NCI-H510A (cell line): ENCODE measurements around the gene ATMIN.

Experiments
- DNase-seq: peaks from one replicate; lab custom pipeline; 2025; lab: John Stamatoyannopoulos, UW

ATMIN gene

DNA sequence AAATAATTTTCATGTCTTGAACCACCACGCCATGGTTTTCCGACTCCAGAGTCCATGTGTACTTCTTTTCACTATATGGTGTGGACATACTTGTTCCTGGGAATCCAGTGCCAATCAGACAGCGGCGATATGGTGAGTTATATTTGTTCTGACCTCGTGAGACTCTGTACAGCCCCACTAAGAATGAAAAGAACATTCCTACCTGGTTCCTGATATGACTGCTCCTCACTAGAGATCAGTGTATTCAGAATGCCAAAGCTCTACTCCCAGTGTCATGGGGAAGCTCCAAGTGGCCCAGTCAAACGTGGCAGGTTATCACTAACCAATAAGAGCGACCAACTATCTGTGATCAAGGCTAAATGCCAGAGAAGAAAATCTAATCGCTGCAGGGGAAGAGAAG is 35.3 kb downstream of the ATMIN start:
- DNase-seq, result no peak

DNA sequence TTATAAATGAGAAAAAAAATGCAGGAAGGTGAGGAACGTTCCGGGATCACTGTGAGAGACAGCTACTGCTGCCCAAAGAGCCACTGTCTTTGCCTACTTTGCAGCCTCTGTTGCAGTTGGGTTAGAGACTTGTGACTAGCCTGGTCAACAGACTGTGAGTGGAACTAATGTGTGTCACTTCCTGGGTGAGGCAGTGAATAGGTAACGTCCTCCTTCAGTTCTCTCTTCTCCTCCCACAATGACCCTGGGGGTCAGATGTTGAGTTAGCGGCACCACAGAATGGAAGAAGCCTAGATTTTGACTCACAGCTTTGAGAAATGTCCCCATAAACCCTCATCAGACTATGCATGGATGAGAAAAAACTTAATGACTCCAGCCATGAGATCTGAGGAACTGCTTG is 36.2 kb downstream of the ATMIN start:
- DNase-seq, result no peak

DNA sequence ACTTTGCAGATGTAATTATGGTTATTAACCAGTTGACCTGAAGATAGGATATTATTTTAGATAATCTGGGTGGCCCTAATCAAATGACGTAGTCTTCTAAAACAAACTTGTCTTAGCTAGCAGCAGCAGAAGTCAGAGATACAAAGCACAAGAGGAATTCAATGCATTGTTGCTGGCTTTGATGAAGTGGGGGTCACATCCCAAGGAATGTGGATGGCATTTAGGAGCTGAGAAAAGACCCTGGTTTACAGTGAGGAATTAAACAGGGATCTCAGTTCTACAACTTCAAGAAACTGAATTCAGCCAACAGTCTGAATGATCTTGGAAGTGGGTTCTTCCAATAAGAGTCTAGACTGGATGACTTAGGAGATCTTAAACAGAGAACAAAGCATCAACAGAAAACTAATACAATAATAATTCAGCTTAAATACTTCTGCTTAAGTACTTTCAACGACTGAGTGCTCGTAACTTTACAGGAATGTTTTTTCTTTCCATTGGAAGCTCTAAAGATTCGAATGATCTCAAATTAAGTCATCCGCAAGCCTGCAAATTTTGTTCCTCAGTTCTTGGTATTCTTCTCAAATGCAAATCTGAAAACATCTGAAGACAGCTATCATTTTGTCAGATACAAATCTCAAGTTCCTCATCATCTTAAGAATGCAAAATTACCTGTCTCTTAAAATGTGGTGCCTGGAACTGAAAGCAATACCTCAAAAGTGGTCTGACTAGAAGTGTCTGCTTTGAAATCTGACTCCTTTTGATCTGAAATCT is 38.1 kb downstream of the ATMIN start:
- DNase-seq, result no peak

DNA sequence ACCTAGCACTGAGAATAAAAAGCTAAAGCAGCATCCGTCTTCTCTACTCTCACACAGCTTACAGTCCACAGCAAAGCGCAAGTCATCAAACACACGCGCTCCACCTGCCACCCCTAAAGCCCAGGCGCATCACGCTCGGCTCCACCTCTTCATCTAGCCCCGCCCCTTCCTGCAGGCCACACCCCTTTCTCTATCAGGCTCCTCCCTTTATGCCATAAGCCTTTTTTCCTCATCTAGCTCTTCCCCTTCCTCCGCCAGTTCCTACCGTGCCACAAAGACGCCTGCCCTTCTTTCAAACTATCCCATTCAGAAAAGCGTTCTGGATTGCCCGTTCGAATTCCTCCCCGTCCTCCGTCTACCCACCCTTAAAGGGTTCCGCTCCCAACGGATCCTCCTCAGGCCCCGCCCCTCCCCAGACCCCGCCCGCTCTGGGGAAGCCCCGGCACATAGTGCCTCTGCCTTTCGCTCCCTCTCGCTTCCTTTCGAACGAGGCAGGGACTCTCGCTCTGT is 41.0 kb downstream of the ATMIN start:
- DNase-seq, result peak; percentile 70

DNA sequence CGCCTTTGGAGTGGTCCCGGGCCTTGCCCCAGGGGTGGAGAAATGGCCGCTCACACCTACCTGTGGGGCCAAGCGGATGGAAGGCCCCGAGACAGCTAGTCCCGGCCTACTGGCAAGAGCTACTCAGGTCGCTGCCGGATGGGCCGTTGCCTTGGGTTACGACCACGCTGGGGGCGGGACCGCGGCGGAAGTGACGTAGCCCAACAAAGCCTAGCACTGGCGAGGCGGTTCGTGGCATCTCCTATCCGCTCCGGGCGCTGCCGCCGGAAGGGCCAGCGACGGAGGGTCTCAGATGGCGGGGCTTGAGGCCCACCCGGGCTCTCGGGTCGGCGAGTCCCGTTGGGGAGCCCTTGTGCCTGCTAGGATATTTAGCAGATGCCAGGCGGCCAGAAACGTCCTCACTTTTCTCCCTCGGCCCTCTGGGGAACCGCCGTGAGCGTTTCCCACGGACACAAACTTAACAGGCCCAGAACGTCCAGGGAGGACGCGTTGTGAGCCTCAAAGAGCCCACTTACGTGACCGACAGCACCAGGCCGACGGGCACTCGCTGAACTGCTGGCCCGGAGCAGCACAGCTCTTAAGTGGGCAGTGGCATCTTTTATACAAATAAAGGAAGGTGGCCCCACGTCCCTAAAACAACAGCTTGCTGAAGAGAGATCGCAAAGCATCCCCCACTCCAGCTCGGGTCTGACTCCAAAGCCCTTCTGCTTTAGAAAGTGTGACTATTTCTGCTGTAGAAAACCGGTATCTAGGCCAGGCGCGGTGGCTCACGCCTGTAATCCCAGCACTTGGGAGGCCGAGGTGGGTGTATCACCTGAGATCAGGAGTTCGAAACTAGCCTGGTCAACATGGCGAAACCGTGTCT is 41.7 kb downstream of the ATMIN start, which contains the start of gene C16orf46:
Gene C16orf46 (minus strand): TSS at position 163 of the 865 bp plus-strand sequence. CDS start 13,283 bp downstream, outside the sequence.
- DNase-seq, result peak; percentile 70

DNA sequence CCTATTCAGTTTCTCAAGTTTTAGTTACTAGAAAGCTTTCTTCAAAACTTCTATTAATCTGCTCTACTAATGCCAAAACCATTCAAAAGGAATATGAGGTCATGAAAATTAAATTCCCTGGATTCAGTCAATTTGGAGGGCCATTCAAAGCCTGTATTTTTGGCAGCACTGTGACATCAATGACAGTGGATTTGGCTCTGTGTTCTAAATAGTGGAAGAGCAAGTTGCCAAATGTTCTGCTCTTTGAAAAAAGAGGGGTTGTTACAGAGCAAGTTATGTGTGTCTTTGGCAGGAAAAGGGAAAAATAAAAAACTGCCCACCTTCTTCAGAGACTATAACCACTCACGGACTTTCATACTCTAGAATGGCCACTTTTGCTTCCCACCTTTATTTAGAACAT is 44.6 kb downstream of the ATMIN start:
- DNase-seq, result no peak

DNA sequence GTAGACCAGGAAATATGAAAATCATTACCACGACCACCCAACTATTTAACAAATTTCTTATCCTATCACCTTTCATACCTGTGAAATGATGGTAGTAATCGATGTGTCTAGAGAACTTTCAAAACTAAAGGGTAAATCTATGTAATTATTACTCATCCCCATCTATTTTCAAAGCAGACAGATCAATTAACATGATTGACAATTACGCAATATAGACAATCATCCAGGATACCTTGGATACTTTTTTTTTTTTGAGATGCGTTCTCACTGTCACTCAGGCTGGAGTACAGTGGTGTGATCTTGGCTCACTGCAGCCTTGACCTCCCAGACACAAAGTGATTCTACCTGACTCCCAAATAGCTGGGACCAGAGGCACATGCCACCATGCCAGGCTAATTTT is 45.4 kb downstream of the ATMIN start:
- no peak for DNase-seq

DNA sequence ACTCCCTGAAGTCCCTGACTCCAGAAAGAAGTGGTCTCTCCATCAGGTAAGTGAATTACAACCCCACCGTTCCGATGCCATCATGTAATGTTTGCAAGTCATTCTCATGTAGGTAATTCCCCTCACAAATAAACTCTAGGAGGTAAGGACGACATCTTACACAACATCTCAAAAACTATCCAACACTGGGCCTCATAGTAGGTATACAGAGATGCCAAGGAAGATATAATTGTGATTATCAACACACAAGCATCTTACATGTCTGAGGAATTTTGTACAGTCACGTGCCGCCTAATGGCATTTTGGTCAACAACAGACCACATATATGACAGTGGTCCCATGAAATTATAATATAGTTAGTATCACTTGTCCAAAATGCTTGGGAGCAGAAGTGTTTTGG is 53.2 kb downstream of the ATMIN start:
- DNase-seq, result no peak

DNA sequence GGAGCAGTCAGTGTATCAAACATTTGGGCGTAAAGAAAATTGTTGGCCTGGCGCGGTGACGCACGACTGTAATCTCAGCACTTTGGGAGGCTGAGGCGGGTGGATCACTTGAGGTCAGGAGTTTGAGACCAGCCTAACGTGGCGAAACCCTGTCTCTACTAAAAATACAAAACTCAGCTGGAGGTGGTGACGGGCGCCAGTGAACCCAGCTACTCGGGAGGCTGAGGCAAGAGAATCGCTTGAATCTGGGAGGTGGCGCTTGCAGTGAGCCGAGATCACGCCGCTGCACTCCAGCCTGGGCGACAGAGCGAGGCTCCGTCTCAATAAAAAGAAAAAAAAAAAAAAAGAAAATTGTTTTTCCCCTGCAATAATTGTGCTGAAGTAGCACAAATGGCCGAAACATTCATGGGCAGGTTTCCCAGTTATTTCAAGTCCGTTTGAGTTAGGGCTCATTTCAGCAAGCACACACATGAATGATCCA is 59.2 kb downstream of the ATMIN start:
- no peak for DNase-seq

DNA sequence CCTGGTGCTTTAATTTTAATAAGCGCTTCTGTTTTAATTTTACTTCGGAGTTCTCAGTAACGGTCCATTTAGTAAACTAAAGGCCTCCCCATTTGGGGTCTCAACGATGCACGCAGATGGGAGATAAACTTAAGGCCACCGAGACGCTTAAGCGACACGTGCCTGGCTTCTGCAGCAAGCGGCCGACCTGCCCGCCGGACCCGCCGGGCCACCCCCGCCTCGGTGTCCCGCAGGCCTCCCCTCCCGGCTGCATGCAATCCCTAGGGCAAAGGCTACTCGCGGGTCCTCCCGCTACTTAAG is 60.0 kb downstream of the ATMIN start:
- DNase-seq, result no peak

DNA sequence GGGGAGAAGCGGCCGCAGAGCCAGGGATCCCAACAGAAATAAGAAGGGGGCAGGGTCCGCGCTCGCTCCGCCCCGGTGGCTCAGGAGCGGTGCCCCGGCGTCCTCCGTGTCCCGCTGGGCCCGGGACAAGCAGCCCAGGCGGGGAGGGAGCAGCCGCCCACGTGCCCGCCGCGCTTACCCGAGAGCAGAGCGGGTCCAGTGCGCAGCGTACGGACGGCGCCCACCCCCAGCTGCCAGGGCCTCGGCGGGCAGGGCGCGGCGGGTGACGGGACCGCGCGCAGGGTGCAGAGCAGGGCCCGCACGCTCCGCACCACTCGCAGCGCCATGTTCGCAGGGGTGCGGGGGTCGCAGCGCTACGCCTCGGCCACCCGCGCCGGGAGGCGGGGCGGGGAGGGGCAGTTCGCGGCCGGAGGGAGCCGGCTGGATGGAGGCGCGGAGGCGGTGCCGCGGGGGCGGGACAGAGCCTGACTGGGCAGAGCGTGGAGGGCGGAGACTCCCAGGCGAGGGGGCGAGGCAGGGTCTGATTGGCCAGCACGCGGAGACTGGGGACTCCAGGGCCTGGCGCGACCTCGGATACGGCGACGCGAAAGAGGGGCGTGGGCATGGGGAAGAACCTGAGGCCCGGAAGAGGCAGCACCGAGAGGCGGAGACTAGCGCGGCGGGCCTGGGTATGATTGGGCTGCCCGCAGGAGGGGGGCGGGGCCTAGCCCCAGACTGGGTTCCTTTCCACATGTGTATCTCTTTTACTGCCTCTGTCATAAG is 60.5 kb downstream of the ATMIN start, which contains the start of gene GCSH:
Gene GCSH (minus strand): TSS at position 443 of the 762 bp plus-strand sequence. CDS start 117 bp downstream, at position 326.
- peak; percentile 92 for DNase-seq

DNA sequence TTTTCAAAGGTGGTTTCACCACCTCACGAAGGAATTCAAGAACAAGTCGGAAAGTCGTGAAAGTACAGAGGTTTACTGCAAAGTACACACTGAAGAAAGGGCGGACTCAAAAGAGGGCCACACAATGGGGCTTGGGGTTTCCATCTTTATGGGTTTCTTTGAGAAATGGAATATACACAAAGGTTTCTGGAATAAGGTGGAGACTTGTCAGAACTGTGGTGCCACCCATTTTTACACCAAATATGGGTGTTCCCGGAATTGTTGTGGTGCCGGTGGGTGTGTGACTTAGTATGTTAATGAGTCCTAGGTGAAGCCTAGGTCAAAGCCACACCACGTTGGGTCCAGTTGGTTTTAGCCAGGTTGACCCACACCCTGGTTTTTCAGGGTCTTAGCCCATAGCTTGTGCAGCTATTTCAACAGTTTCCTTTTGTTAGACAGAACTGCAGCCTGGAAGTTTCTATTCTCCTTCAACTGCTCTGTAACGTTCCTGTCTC is 61.1 kb downstream of the ATMIN start:
- no peak for DNase-seq
